K562 (cell line): ENCODE measurements around the gene MCAM. TPM values are rescaled to one million over a fixed set of nuclear protein-coding genes. Genes with fewer than 3 reads are reported as not detected.

Experiments used
- ARID1B ChIP-seq: fragments of 450-650 bp; IDR thresholded peaks from 2 replicates; pipeline ENCODE4 v1.6.1; 2016; ENCODE audit warnings: antibody characterized with exemption, mild to moderate bottlenecking, inconsistent platforms
- ETV1 ChIP-seq: fragments of 450-650 bp; conservative IDR thresholded peaks from 2 replicates; pipeline ENCODE4 v1.6.1; 2016; ENCODE audit warnings: missing genetic modification characterization, control low read depth, low read depth, missing compliant biosample characterization
- FOSL1 ChIP-seq: fragments of 200-800 bp; sonication (Bioruptor generic); conservative IDR thresholded peaks from 2 replicates; pipeline ENCODE4 v1.6.1; 2016; ENCODE audit warnings: missing genetic modification characterization, missing compliant biosample characterization
- KLF6 ChIP-seq: fragments of 250-450 bp; sonication (Bioruptor Pico); IDR thresholded peaks from 2 replicates; pipeline ENCODE4 v1.4.0; 2020; ENCODE audit warnings: mild to moderate bottlenecking, moderate library complexity, borderline replicate concordance
- MGA ChIP-seq: fragments of 450-650 bp; IDR thresholded peaks from 2 replicates; pipeline ENCODE4 v1.6.1; 2016; ENCODE audit warnings: mild to moderate bottlenecking, moderate library complexity
- TAF9B ChIP-seq: fragments of 450-650 bp; IDR thresholded peaks from 2 replicates; pipeline ENCODE4 v1.6.1; 2018; ENCODE audit warnings: mild to moderate bottlenecking; ENCODE audit not compliant: partially characterized antibody
- ZKSCAN3 ChIP-seq: fragments of 250-450 bp; sonication (Bioruptor Pico); IDR thresholded peaks from 2 replicates; pipeline ENCODE4 v1.4.0; 2020
- ZNF121 ChIP-seq: sonication (generic); formaldehyde crosslinking; conservative IDR thresholded peaks from 2 replicates; pipeline ENCODE4 v1.8.0; 2022; ENCODE audit warnings: missing genetic modification reagents
- polyA plus RNA-seq, 8 experiments: library from polyadenylated mRNA; depleted of rRNA in 4 of 8; stranded (reverse) in 5 of 8; unstranded in 3 of 8; fragments of >200 nt; fragmentation: Nextera tagmentation in 2 of 8; fragmentation: Illumina TruSeq in 1 of 8; extraction: Ambion mirVana in 2 of 8; extraction: Trizol in 1 of 8; gene quantifications; 2 replicates each; pipeline versions ENCODE4 v1.2.1 to v1.2.3, GENCODE V29; 2011 to 2014; ENCODE audit warnings: inconsistent platforms in 1 of 8, missing spikeins in 1 of 8
- total RNA-seq, 7 experiments: library from RNA; depleted of rRNA in 6 of 7; stranded (reverse); fragments of >200 nt in 6 of 7; fragmentation: Illumina TruSeq in 2 of 7; extraction: Trizol in 2 of 7; gene quantifications; 2 replicates each; pipeline versions ENCODE4 v1.2.1 to v1.2.3, GENCODE V29; 2011 to 2021; ENCODE audit warnings: low replicate concordance in 1 of 7

The MCAM gene
- total and polyA plus RNA-seq, 9 of the 15 experiments (the other 6 are each of a cell fraction or from before 2014, with no cell fraction given): 14.7 to 118 (median 53.6) TPM

DNA sequence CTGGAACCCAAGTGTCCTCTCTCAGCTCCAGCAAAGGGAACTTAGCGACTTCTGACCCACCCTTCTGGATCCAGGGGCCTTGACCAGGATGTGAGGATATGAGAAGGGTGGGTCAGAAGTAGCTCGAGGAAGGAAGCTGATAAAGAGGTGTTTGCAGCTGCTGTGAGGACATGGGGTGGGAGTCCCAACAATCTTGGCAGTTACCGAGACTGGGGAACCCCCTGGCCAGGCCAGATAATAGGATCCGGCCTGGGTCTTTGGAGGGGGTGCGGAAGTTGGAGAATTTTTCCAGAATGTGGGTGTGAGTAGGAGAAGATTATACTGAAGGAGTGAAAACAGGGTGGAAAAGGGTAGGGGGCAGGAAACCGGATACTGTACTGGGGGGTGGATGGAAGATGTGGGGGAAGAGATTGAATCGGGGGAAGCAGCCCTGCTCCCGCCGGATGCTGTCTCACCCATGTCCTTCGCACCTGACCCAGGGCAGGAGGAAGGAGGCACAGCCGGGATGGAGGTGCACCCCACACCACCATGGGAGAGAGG is 2.8 kb upstream of the MCAM start (continued):
- TF ChIP-seq ETV1 (tag) (peak; percentile 84), KLF6 (no peak), ZKSCAN3 (CRISPR knock-in tag) (no peak), MGA (peak; percentile 68), ARID1B (peak; percentile 86), TAF9B (peak; percentile 54), FOSL1 (no peak), ZNF121 (CRISPR knock-in tag) (no peak)
